Mesothelial cell of epicardium (in vitro differentiated cells): ENCODE data around the gene INHBC. TPM values are rescaled to one million over a fixed set of nuclear protein-coding genes. Genes with fewer than 3 reads are reported as not detected.
"Not testable (repeated sequence)": the region's sequence is repeated elsewhere in the genome, so short reads cannot be mapped to it uniquely, and the experiment has no call there.

Source experiments
- DNase-seq, 2 experiments: peaks; one replicate each; pipeline ENCODE4 v3.0.0; 2021; ENCODE audit warnings: low spot score in 2 of 2; ENCODE audit not compliant: unreplicated experiment in 2 of 2
- H3K27ac Mint-ChIP-seq: 2 replicates; pipeline ENCODE4 v1.8.0; 2021; ENCODE audit warnings: mixed read lengths
- H3K27me3 Mint-ChIP-seq: 2 replicates; pipeline ENCODE4 v1.8.0; 2021; ENCODE audit warnings: low read depth, mixed read lengths
- H3K36me3 Mint-ChIP-seq: 2 replicates; pipeline ENCODE4 v1.8.0; 2021; ENCODE audit warnings: mixed read lengths
- H3K4me1 Mint-ChIP-seq: 2 replicates; pipeline ENCODE4 v1.8.0; 2021; ENCODE audit warnings: mixed read lengths
- H3K4me3 Mint-ChIP-seq: 2 replicates; pipeline ENCODE4 v1.8.0; 2021; ENCODE audit warnings: mild to moderate bottlenecking, moderate library complexity, mixed read lengths
- H3K9me3 Mint-ChIP-seq: 2 replicates; pipeline ENCODE4 v1.8.0; 2021; ENCODE audit warnings: mixed read lengths
- total RNA-seq: library from RNA; stranded (reverse); gene quantifications from 3 replicates; pipeline ENCODE4 v1.2.1, GENCODE V29; 2021
- TF ChIP-seq, protein P1 (sequence below): fragments of 200-600 bp; sonication (generic); IDR thresholded peaks from one replicate; pipeline ENCODE4 v1.5.0; 2021; ENCODE audit warnings: antibody characterized with exemption; ENCODE audit not compliant: unreplicated experiment

The INHBC gene
- total RNA-seq, 1 donor from 2014 or later: 0.31 TPM

DNA sequence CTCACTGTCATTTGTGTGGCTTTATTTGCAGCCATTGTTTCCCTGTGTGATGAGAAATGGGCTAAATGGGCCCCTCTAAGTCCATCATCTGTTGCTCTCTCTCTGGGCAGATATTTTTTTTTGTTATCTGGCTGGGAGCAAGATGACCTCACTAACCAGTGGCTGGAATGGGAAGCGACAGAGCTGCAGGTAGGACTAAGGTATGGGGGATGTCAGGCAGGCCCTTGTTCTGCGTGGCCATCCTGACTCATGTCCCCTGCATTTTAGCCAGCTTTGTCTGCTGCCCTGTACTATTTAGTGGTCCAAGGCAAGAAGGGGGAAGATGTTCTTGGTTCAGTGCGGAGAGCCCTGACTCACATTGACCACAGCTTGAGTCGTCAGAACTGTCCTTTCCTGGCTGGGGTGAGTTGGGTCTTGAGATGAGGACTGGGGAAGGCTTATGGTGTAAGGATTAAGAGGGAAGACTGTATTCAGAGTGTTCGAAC is 54.6 kb downstream of the INHBC start:
- H3K4me3 Mint-ChIP-seq: peak overlapping the region; percentile 95
- H3K36me3 Mint-ChIP-seq: peaks cover 16% of the 10 kb centered on the region
- H3K27me3 Mint-ChIP-seq: no peaks in the 10 kb centered on the region
- DNase-seq: no peak
- TF ChIP-seq, protein P1, sequence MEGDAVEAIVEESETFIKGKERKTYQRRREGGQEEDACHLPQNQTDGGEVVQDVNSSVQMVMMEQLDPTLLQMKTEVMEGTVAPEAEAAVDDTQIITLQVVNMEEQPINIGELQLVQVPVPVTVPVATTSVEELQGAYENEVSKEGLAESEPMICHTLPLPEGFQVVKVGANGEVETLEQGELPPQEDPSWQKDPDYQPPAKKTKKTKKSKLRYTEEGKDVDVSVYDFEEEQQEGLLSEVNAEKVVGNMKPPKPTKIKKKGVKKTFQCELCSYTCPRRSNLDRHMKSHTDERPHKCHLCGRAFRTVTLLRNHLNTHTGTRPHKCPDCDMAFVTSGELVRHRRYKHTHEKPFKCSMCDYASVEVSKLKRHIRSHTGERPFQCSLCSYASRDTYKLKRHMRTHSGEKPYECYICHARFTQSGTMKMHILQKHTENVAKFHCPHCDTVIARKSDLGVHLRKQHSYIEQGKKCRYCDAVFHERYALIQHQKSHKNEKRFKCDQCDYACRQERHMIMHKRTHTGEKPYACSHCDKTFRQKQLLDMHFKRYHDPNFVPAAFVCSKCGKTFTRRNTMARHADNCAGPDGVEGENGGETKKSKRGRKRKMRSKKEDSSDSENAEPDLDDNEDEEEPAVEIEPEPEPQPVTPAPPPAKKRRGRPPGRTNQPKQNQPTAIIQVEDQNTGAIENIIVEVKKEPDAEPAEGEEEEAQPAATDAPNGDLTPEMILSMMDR: no peak
- no peaks in the 10 kb centered on the region for H3K9me3 Mint-ChIP-seq
- peaks cover 14% of the 10 kb centered on the region for H3K4me1 Mint-ChIP-seq
- H3K27ac Mint-ChIP-seq: peak overlapping the region; percentile 95

GRCh38 chr12:57490126-57490525 is 55.5 kb downstream of the INHBC start:
- peaks cover 19% of the 10 kb centered on the region for H3K36me3 Mint-ChIP-seq
- H3K27ac Mint-ChIP-seq: no peak overlapping the region
- no peak for DNase-seq
- H3K4me3 Mint-ChIP-seq: no peak overlapping the region
- H3K4me1 Mint-ChIP-seq: peaks cover 14% of the 10 kb centered on the region
- TF ChIP-seq, protein P1: no peak
- H3K27me3 Mint-ChIP-seq: no peaks in the 10 kb centered on the region
- no peaks in the 10 kb centered on the region for H3K9me3 Mint-ChIP-seq

DNA sequence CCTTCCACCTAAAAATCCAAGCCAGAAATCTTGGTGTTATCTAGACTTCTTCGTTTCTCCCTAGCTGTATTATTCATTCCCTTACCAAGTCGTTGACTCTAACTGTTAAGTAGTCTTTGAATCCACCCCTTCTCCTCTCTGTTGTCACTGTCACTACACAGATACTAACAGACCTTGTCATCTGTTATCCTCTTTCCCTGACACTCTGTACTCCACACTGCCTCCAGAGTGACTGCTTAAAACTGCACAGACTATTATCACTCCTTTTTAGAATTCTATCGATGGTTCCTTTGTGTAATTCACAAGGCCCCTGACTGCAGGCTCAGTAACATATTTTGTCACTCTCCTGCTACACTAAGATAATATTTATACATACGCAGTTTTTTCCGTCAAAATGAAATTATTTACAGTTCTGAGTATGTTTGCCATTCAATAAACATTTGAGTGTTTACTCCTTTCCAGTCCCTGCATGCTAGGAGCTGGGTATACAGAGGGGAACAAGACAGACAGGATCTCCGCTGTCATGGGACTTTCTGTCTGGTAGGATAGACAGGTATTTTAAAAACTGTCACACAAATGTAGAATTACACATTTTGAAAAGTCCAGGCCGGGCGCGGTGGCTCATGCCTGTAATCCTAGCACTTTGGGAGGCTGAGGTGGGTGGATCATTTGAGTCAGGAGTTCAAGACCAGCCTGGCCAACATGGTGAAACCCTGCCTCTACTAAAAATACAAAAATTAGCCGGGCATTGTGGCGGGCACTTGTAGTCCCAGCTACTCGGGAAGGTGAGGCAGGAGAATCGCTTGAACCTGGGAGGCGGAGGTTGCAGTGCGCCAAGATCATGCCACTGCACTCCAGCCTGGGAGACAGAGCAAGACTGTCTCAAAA is 57.1 kb downstream of the INHBC start:
- Mint-ChIP-seq H3K27ac (no peak overlapping the region), H3K27me3 (no peaks in the 10 kb centered on the region), H3K36me3 (peaks cover 24% of the 10 kb centered on the region), H3K9me3 (no peaks in the 10 kb centered on the region), H3K4me1 (peaks cover 14% of the 10 kb centered on the region), H3K4me3 (no peak overlapping the region)
- no peak for DNase-seq
- TF ChIP-seq, protein P1: no peak

DNA sequence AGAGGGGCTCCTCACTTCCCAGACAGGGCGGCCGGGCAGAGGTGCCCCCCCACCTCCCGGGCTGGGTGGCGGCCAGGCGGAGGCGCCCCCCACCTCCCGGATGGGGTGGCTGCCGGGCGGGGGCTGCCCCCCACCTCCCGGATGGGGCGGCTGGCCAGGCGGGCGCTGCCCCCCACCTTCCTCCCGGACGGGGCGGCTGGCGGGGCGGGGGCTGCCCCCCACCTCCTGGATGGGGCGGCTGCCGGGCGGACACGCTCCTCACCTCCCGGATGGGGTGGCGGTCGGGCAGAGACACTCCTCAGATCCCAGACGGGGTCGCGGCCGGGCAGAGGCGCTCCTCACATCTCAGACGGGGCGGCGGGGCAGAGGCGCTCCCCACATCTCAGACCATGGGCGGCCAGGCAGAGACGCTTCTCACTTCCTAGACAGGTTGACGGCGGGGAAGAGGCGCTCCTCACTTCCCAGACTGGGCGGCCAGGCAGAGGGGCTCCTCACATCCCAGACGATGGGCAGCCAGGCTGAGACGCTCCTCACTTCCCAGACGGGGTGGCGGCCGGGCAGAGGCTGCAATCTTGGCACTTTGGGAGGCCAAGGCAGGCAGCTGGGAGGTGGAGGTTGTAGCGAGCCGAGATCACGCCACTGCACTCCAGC is 60.6 kb downstream of the INHBC start:
- H3K9me3 Mint-ChIP-seq, H3K4me3 Mint-ChIP-seq, H3K27ac Mint-ChIP-seq, H3K4me1 Mint-ChIP-seq, H3K27me3 Mint-ChIP-seq, DNase-seq: not testable (repeated sequence)
- peaks cover 42% of the 10 kb centered on the region for H3K36me3 Mint-ChIP-seq

GRCh38 chr12:57496822-57497221 is 62.2 kb downstream of the INHBC start:
- TF ChIP-seq, protein P1: no peak
- H3K9me3 Mint-ChIP-seq: peaks cover 4% of the 10 kb centered on the region
- DNase-seq: no peak
- no peaks in the 10 kb centered on the region for H3K27me3 Mint-ChIP-seq
- no peak overlapping the region for H3K27ac Mint-ChIP-seq
- no peaks in the 10 kb centered on the region for H3K4me1 Mint-ChIP-seq
- H3K36me3 Mint-ChIP-seq: peaks cover 48% of the 10 kb centered on the region
- H3K4me3 Mint-ChIP-seq: no peak overlapping the region
